Karpas-422 (cell line): ENCODE data around the gene LRBA. TPM values are rescaled to one million over a fixed set of nuclear protein-coding genes. Genes with fewer than 3 reads are reported as not detected.

Experiments
- DNase-seq: peaks from one replicate; pipeline ENCODE4 v3.0.0-alpha.2; 2015
- H2AFZ ChIP-seq: fragments of 200-600 bp; sonication (generic); 2 replicates; pipeline ENCODE4 v1.6.1; 2014; ENCODE audit warnings: antibody characterized with exemption, low read length, mixed read lengths
- H3K27ac ChIP-seq: fragments of 200-600 bp; sonication (generic); 2 replicates; pipeline ENCODE4 v1.5.1; 2014; ENCODE audit warnings: mild to moderate bottlenecking, low read length, moderate library complexity
- H3K27me3 ChIP-seq: fragments of 200-600 bp; sonication (generic); 2 replicates; pipeline ENCODE4 v1.6.1; 2014; ENCODE audit warnings: low read length, mixed read lengths
- H3K36me3 ChIP-seq: fragments of 200-600 bp; sonication (generic); 2 replicates; pipeline ENCODE4 v1.6.1; 2014; ENCODE audit warnings: low read length, mixed read lengths; ENCODE audit not compliant: insufficient read depth
- H3K4me1 ChIP-seq: fragments of 200-600 bp; sonication (generic); 2 replicates; pipeline ENCODE4 v1.6.1; 2014; ENCODE audit warnings: mild to moderate bottlenecking, low read length, mixed read lengths
- H3K4me2 ChIP-seq: fragments of 200-600 bp; sonication (generic); 2 replicates; pipeline ENCODE4 v1.6.1; 2014; ENCODE audit warnings: low read length, low read depth, mild to moderate bottlenecking; ENCODE audit not compliant: poor library complexity, severe bottlenecking
- H3K4me3 ChIP-seq: fragments of 200-600 bp; sonication (generic); 2 replicates; pipeline ENCODE4 v1.5.1; 2014; ENCODE audit warnings: mild to moderate bottlenecking, antibody characterized with exemption, low read length, mixed read lengths
- H3K79me2 ChIP-seq: fragments of 200-600 bp; sonication (generic); 2 replicates; pipeline ENCODE4 v1.6.1; 2014; ENCODE audit warnings: mild to moderate bottlenecking, low read length, mixed read lengths
- H3K9ac ChIP-seq: fragments of 200-600 bp; sonication (generic); 2 replicates; pipeline ENCODE4 v1.6.0; 2014; ENCODE audit warnings: low read length
- H3K9me2 ChIP-seq: fragments of 200-600 bp; sonication (generic), shearing (Covaris generic); replicated peaks from 2 replicates; pipeline ENCODE4 v1.6.0; 2014; ENCODE audit warnings: mild to moderate bottlenecking, low read length, moderate library complexity; ENCODE audit not compliant: insufficient read depth
- H3K9me3 ChIP-seq: fragments of 300-700, 200-600 bp; sonication (generic); 2 replicates; pipeline ENCODE4 v1.6.1; 2014; ENCODE audit warnings: low read length, mixed read lengths
- H4K20me1 ChIP-seq: fragments of 200-600 bp; sonication (generic); 2 replicates; pipeline ENCODE4 v1.6.1; 2014; ENCODE audit warnings: mild to moderate bottlenecking, antibody characterized with exemption, low read length, low read depth; ENCODE audit not compliant: insufficient read depth
- total RNA-seq: library from RNA; depleted of rRNA; stranded (reverse); fragments of >200 nt; shearing (Covaris generic); gene quantifications from 2 replicates; pipeline ENCODE4 v1.2.3, GENCODE V29; 2014; ENCODE audit warnings: low replicate concordance

Gene LRBA
- total RNA-seq, 1 experiment from 2014 or later, result 131 TPM

- Histone ChIP-seq H3K27ac (no peak overlapping the region), H3K9me3 (no peaks in the 10 kb centered on the region), H3K4me3 (no peak overlapping the region)
These were observed 391.0 kb downstream of the LRBA start for GRCh38 chr4:150624055-150624454.

GRCh38 chr4:150619042-150619441 lies 396.0 kb downstream of the LRBA start:
- Histone ChIP-seq H2AFZ (no peak overlapping the region), H3K27me3 (no peaks in the 10 kb centered on the region), H3K9me2 (no peaks in the 10 kb centered on the region), H3K4me3 (no peak overlapping the region), H3K9me3 (no peaks in the 10 kb centered on the region), H3K36me3 (no peaks in the 10 kb centered on the region), H3K9ac (no peak overlapping the region; the same call in 1 of the 2 replicates), H3K4me1 (peaks cover 10% of the 10 kb centered on the region), H3K79me2 (peaks cover 3% of the 10 kb centered on the region; the same call in 1 of the 2 replicates), H3K27ac (no peak overlapping the region), H3K4me2 (peak overlapping the region; percentile 50), H4K20me1 (no peaks in the 10 kb centered on the region)
- DNase-seq, result no peak

More at GRCh38 chr4:150624055-150624454, 391.0 kb downstream of the LRBA start:
- no peaks in the 10 kb centered on the region for H3K27me3 ChIP-seq
- H2AFZ ChIP-seq, result no peak overlapping the region
- H3K4me2 ChIP-seq, result no peak overlapping the region
- DNase-seq, result no peak
- no peaks in the 10 kb centered on the region for H3K36me3 ChIP-seq
- peaks cover 7% of the 10 kb centered on the region for H3K4me1 ChIP-seq
- H3K9me2 ChIP-seq, result no peaks in the 10 kb centered on the region
- peaks cover 3% of the 10 kb centered on the region; the same call in 1 of the 2 replicates for H3K79me2 ChIP-seq
- no peaks in the 10 kb centered on the region for H4K20me1 ChIP-seq
- H3K9ac ChIP-seq, result no peak overlapping the region

- Histone ChIP-seq H4K20me1 (no peaks in the 10 kb centered on the region), H3K79me2 (no peaks in the 10 kb centered on the region), H3K4me3 (no peak overlapping the region), H3K27me3 (no peaks in the 10 kb centered on the region), H3K27ac (no peak overlapping the region), H3K9ac (no peak overlapping the region), H3K4me2 (no peak overlapping the region), H3K4me1 (peaks cover 6% of the 10 kb centered on the region; the same call in 1 of the 2 replicates), H3K9me2 (no peaks in the 10 kb centered on the region), H3K9me3 (no peaks in the 10 kb centered on the region), H3K36me3 (no peaks in the 10 kb centered on the region), H2AFZ (no peak overlapping the region)
- no peak for DNase-seq
These were observed 406.0 kb downstream of the LRBA start for GRCh38 chr4:150609131-150609530.

GRCh38 chr4:150600812-150601445 lies 414.2 kb downstream of the LRBA start:
- no peak for DNase-seq
- no peaks in the 10 kb centered on the region for H3K9me2 ChIP-seq
- no peaks in the 10 kb centered on the region for H4K20me1 ChIP-seq
- no peak overlapping the region for H2AFZ ChIP-seq
- 0 out of 2 replicates have a peak, but pooled peaks cover 5% of the 10 kb centered on the region for H3K79me2 ChIP-seq
- no peaks in the 10 kb centered on the region for H3K27me3 ChIP-seq
- H3K27ac ChIP-seq, result no peak overlapping the region
- peaks cover 17% of the 10 kb centered on the region for H3K4me1 ChIP-seq
- no peak overlapping the region for H3K9ac ChIP-seq
- H3K4me2 ChIP-seq, result no peak overlapping the region
- H3K9me3 ChIP-seq, result no peaks in the 10 kb centered on the region
- no peaks in the 10 kb centered on the region for H3K36me3 ChIP-seq
- H3K4me3 ChIP-seq, result no peak overlapping the region

GRCh38 chr4:150599547-150599946 lies 415.5 kb downstream of the LRBA start:
- H3K4me2 ChIP-seq, result no peak overlapping the region
- H3K4me3 ChIP-seq, result no peak overlapping the region
- no peaks in the 10 kb centered on the region for H3K9me3 ChIP-seq
- no peaks in the 10 kb centered on the region; the same call in 1 of the 2 replicates for H3K9me2 ChIP-seq
- H3K4me1 ChIP-seq, result peaks cover 24% of the 10 kb centered on the region
- 0 out of 2 replicates have a peak, but pooled peaks cover 5% of the 10 kb centered on the region for H3K79me2 ChIP-seq
- H3K27me3 ChIP-seq, result no peaks in the 10 kb centered on the region
- H2AFZ ChIP-seq, result no peak overlapping the region
- no peaks in the 10 kb centered on the region for H4K20me1 ChIP-seq
- 0 out of 2 replicates have a peak overlapping the region, but pooled peaks have one; percentile 22 for H3K27ac ChIP-seq
- no peak for DNase-seq
- H3K36me3 ChIP-seq, result no peaks in the 10 kb centered on the region
- no peak overlapping the region for H3K9ac ChIP-seq

- Histone ChIP-seq H3K9me3 (no peaks in the 10 kb centered on the region), H3K27me3 (no peaks in the 10 kb centered on the region), H3K9me2 (no peaks in the 10 kb centered on the region; the same call in 1 of the 2 replicates), H3K36me3 (no peaks in the 10 kb centered on the region), H3K4me3 (no peak overlapping the region), H3K79me2 (0 out of 2 replicates have a peak, but pooled peaks cover 5% of the 10 kb centered on the region), H3K4me1 (peaks cover 30% of the 10 kb centered on the region), H2AFZ (no peak overlapping the region), H3K9ac (no peak overlapping the region), H3K27ac (no peak overlapping the region), H3K4me2 (no peak overlapping the region), H4K20me1 (no peaks in the 10 kb centered on the region)
- no peak for DNase-seq
These were observed 416.2 kb downstream of the LRBA start for GRCh38 chr4:150598909-150599308.

GRCh38 chr4:150593996-150594395 lies 421.1 kb downstream of the LRBA start:
- Histone ChIP-seq H2AFZ (no peak overlapping the region), H3K4me2 (no peak overlapping the region), H3K9me2 (no peaks in the 10 kb centered on the region; the same call in 1 of the 2 replicates), H3K4me1 (peaks cover 23% of the 10 kb centered on the region), H3K9ac (no peak overlapping the region), H3K9me3 (no peaks in the 10 kb centered on the region), H4K20me1 (no peaks in the 10 kb centered on the region), H3K27ac (no peak overlapping the region), H3K36me3 (no peaks in the 10 kb centered on the region), H3K27me3 (no peaks in the 10 kb centered on the region), H3K79me2 (no peaks in the 10 kb centered on the region), H3K4me3 (no peak overlapping the region)
- DNase-seq, result no peak

GRCh38 chr4:150591904-150592303 lies 423.2 kb downstream of the LRBA start:
- Histone ChIP-seq H4K20me1 (no peaks in the 10 kb centered on the region), H3K9ac (no peak overlapping the region), H3K4me1 (peaks cover 23% of the 10 kb centered on the region), H3K4me3 (no peak overlapping the region), H3K4me2 (no peak overlapping the region), H3K27me3 (no peaks in the 10 kb centered on the region), H3K9me3 (no peaks in the 10 kb centered on the region), H3K27ac (no peak overlapping the region), H3K36me3 (no peaks in the 10 kb centered on the region), H3K9me2 (no peaks in the 10 kb centered on the region; the same call in 1 of the 2 replicates), H3K79me2 (no peaks in the 10 kb centered on the region), H2AFZ (no peak overlapping the region)
- no peak for DNase-seq
